CD4-positive, alpha-beta T cell (primary cell): ENCODE measurements around the gene MTHFS. TPM values are rescaled to one million over a fixed set of nuclear protein-coding genes. Genes with fewer than 3 reads are reported as not detected.

Source experiments
- ATAC-seq: fragments of 200-7000 bp; cut with Tn5 transposase; one replicate; pipeline ENCODE4 v1.10.0; 2022; ENCODE audit warnings: mild to moderate bottlenecking; ENCODE audit not compliant: poor library complexity
- CTCF ChIA-PET: fragments of 350-600 bp; sonication (Branson Sonifier 250); formaldehyde crosslinking; loops from one replicate; lab custom pipeline; 2021; ENCODE audit warnings: antibody characterized with exemption, inconsistent platforms; lab: Charles Lee
- POLR2A ChIA-PET: fragments of 350-600 bp; sonication (Branson Sonifier 250); formaldehyde crosslinking; loops from one replicate; lab custom pipeline; 2021; ENCODE audit warnings: antibody characterized with exemption, inconsistent platforms; lab: Charles Lee
- DNase-seq, 14 experiments: peaks; one replicate each; pipeline ENCODE4 v3.0.0-alpha.2; 2013 to 2020; ENCODE audit warnings: mixed read lengths in 2 of 14
- H3K27ac ChIP-seq, 2 donors: one replicate each; pipeline versions ENCODE4 v1.5.1 to v1.7.0; 2013; ENCODE audit warnings: low read length in 2 of 2, low read depth in 1 of 2, mild to moderate bottlenecking in 1 of 2
- H3K27me3 ChIP-seq, 2 experiments: 1 replicate in 1 of 2; 2 replicates in 1 of 2; pipeline versions ENCODE4 v1.6.1 to v1.7.0; 2013; ENCODE audit warnings: low read length in 2 of 2, control low read depth in 1 of 2, mild to moderate bottlenecking in 1 of 2, moderate library complexity in 1 of 2; ENCODE audit not compliant: insufficient read depth in 2 of 2, control insufficient read depth in 1 of 2
- H3K36me3 ChIP-seq: one replicate; pipeline ENCODE4 v1.6.1; 2013; ENCODE audit warnings: low read length, control low read depth; ENCODE audit not compliant: insufficient read depth
- H3K4me1 ChIP-seq: one replicate; pipeline ENCODE4 v1.6.1; 2013; ENCODE audit warnings: low read length, control low read depth; ENCODE audit not compliant: insufficient read depth
- H3K4me3 ChIP-seq: one replicate; pipeline ENCODE4 v1.5.1; 2013; ENCODE audit warnings: mild to moderate bottlenecking, low read length, moderate library complexity
- H3K9me3 ChIP-seq, 2 experiments: 1 replicate in 1 of 2; 2 replicates in 1 of 2; pipeline versions ENCODE4 v1.6.1 to v1.7.0; 2013; ENCODE audit warnings: low read length in 2 of 2, mild to moderate bottlenecking in 2 of 2, control low read depth in 1 of 2, moderate library complexity in 1 of 2; ENCODE audit not compliant: control insufficient read depth in 1 of 2, insufficient read depth in 1 of 2
- H3K27ac Mint-ChIP-seq: one replicate; pipeline ENCODE4 v1.8.0; 2020; ENCODE audit warnings: mixed read lengths
- H3K27me3 Mint-ChIP-seq: one replicate; pipeline ENCODE4 v1.8.0; 2021; ENCODE audit warnings: mixed read lengths
- H3K36me3 Mint-ChIP-seq: one replicate; pipeline ENCODE4 v1.8.0; 2021; ENCODE audit warnings: low read depth, mixed read lengths
- H3K4me1 Mint-ChIP-seq: one replicate; pipeline ENCODE4 v1.8.0; 2021; ENCODE audit warnings: low read depth, mixed read lengths
- H3K4me3 Mint-ChIP-seq: one replicate; pipeline ENCODE4 v1.8.0; 2020; ENCODE audit warnings: mild to moderate bottlenecking, mixed read lengths
- H3K9me3 Mint-ChIP-seq: one replicate; pipeline ENCODE4 v1.8.0; 2020; ENCODE audit warnings: mixed read lengths
- intact Hi-C, 2 experiments: fragments of 100-400 bp; cut with DNase I in 1 of 2; cut with micrococcal nuclease in 1 of 2; formaldehyde crosslinking; loops; one replicate each; pipeline versions ENCODE4 v1.15.1 to v1.9.0; 2023 to 2025; cut with DNase I, micrococcal nuclease
- total RNA-seq, 174 experiments: library from RNA in 2 of 174; stranded (reverse) in 2 of 174; gene quantifications; one replicate each; pipeline ENCODE4 v1.2.3 and lab custom pipeline; 2021 to 2026
- TF ChIP-seq, protein P1 (sequence below): fragments of 200-600 bp; IDR thresholded peaks from one replicate; pipeline ENCODE4 v1.8.0; 2022; ENCODE audit warnings: antibody characterized with exemption, mild to moderate bottlenecking

The MTHFS gene
- total RNA-seq, 2 experiments from 2014 or later, result 9.1 to 9.8 TPM

DNA sequence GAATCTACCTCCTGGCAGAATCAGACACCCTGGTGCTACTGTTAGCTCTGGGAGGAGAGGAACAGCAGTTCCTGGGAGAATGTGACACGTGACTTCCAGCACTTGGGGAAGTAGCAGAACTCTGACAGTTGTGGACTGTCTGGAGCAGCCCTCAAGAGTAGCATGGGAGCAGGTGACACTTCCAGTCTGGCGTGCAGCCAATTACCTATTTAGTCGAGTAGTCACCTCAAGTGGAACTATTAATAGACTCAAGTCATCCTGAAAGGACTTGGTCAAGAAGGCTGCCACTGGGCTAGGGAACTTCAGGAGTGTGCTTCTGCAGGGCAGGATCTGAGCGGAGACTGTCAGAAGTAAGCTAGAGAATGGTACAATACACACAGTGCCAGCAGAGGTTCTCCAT is 62.3 kb downstream of the MTHFS start:
- ATAC-seq (no peak), DNase-seq (no peak)
- Mint-ChIP-seq H3K27me3 (no peaks in the 10 kb centered on the region), H3K36me3 (peaks cover 31% of the 10 kb centered on the region), H3K27ac (no peak overlapping the region), H3K9me3 (no peaks in the 10 kb centered on the region), H3K4me1 (peaks cover 8% of the 10 kb centered on the region), H3K4me3 (no peak overlapping the region)
- TF ChIP-seq, protein P1, sequence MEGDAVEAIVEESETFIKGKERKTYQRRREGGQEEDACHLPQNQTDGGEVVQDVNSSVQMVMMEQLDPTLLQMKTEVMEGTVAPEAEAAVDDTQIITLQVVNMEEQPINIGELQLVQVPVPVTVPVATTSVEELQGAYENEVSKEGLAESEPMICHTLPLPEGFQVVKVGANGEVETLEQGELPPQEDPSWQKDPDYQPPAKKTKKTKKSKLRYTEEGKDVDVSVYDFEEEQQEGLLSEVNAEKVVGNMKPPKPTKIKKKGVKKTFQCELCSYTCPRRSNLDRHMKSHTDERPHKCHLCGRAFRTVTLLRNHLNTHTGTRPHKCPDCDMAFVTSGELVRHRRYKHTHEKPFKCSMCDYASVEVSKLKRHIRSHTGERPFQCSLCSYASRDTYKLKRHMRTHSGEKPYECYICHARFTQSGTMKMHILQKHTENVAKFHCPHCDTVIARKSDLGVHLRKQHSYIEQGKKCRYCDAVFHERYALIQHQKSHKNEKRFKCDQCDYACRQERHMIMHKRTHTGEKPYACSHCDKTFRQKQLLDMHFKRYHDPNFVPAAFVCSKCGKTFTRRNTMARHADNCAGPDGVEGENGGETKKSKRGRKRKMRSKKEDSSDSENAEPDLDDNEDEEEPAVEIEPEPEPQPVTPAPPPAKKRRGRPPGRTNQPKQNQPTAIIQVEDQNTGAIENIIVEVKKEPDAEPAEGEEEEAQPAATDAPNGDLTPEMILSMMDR, result no peak
- no peak overlapping the region for H3K4me3 ChIP-seq
- peaks cover 7% of the 10 kb centered on the region for H3K36me3 ChIP-seq
- no peaks in the 10 kb centered on the region for H3K4me1 ChIP-seq
- H3K9me3 ChIP-seq, result no peaks in the 10 kb centered on the region
- POLR2A ChIA-PET, result no interaction called here
- intact Hi-C loops, result no loop called here
- CTCF ChIA-PET, result no interaction called here
- no peak overlapping the region for H3K27ac ChIP-seq
- no peaks in the 10 kb centered on the region for H3K27me3 ChIP-seq

DNA sequence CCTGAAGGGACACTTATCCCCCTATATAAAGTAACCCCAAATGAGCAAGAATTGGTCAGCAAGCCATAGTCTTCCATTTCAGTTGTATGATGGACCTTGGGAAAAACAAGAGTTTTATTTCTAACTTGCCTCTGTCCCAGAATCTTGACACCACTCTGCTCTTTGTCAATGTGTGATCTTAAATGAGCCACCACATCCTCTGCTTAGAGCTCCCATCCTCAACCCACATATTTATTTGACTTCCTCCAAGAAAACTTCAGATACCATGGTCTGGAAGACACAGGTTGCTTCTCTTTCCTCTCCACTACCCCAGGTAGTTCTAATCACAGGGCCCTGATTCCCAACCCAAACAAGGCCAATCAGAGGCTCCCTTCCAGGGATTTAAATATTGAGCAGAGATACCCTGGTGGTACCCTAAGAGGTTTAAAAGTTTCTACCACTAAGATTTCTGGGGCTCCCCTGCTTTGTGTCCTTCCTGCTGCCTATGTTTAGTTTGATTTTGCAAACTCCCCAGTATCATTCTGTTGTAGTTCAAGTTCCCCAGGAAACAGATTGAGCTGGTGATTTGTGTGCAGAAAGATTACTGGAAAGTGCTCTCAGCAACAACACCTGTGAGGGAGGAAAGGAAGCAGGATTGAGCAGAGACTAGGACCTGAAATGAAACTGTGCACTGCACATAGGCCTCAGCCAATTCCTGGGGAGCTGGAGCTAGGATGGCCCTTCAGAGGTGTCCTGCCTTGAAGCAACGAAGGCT is 64.3 kb downstream of the MTHFS start:
- no peaks in the 10 kb centered on the region for H3K27me3 Mint-ChIP-seq
- Histone ChIP-seq H3K4me1 (no peaks in the 10 kb centered on the region), H3K36me3 (no peaks in the 10 kb centered on the region), H3K9me3 (no peaks in the 10 kb centered on the region), H3K27ac (no peak overlapping the region), H3K27me3 (no peaks in the 10 kb centered on the region), H3K4me3 (no peak overlapping the region)
- H3K4me3 Mint-ChIP-seq, result no peak overlapping the region
- CTCF ChIA-PET, result no interaction called here
- ATAC-seq, result no peak
- no peak for DNase-seq
- POLR2A ChIA-PET, result no interaction called here
- TF ChIP-seq, protein P1, result no peak
- H3K9me3 Mint-ChIP-seq, result no peaks in the 10 kb centered on the region
- no peak overlapping the region for H3K27ac Mint-ChIP-seq
- H3K4me1 Mint-ChIP-seq, result peaks cover 8% of the 10 kb centered on the region
- H3K36me3 Mint-ChIP-seq, result peaks cover 14% of the 10 kb centered on the region
- intact Hi-C loops, result no loop called here

DNA sequence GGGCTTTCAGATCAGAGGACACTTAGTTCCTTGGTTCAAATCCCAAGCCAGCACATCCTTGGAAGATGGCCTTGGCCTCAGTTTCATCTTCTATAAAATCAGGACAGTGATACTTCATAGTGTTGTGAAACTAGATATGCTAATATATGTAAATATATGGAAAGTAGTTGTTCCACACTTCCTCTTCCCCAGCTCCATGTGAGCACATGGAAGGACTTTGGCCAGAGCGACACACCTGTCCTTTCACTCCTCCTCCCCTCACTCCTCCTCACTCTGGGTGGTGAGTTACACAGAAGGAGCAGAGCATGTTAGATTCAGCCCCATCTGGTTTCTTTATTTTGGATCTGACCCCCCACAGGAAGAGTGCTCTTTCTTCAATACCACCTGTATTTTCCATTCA is 65.2 kb downstream of the MTHFS start:
- H3K9me3 Mint-ChIP-seq, result no peaks in the 10 kb centered on the region
- no peak overlapping the region for H3K27ac Mint-ChIP-seq
- H3K36me3 Mint-ChIP-seq, result peaks cover 13% of the 10 kb centered on the region
- Histone ChIP-seq H3K36me3 (no peaks in the 10 kb centered on the region), H3K27ac (no peak overlapping the region), H3K4me1 (no peaks in the 10 kb centered on the region), H3K9me3 (no peaks in the 10 kb centered on the region), H3K27me3 (no peaks in the 10 kb centered on the region), H3K4me3 (no peak overlapping the region)
- intact Hi-C loops, result no loop called here
- DNase-seq (no peak), ATAC-seq (no peak)
- no peaks in the 10 kb centered on the region for H3K27me3 Mint-ChIP-seq
- TF ChIP-seq, protein P1, result no peak
- ChIA-PET POLR2A (no interaction called here), CTCF (no interaction called here)
- no peak overlapping the region for H3K4me3 Mint-ChIP-seq
- peaks cover 8% of the 10 kb centered on the region for H3K4me1 Mint-ChIP-seq
